ENCODE data around the gene CFAP92.

The CFAP92 gene

GRCh38 chr3:128983293-128984069 is 10.4 kb downstream of the CFAP92 start:
- DNase-seq: no peak

GRCh38 chr3:128975276-128975675 is 18.6 kb downstream of the CFAP92 start:
- DNase-seq: no peak

- DNase-seq: no peak
Observed at GRCh38 chr3:128973988-128974564, 19.8 kb downstream of the CFAP92 start.

- no peak for DNase-seq
Observed at GRCh38 chr3:128971421-128972100, 22.3 kb downstream of the CFAP92 start.

- no peak for DNase-seq
Observed at GRCh38 chr3:128970740-128971047, 23.2 kb downstream of the CFAP92 start.

DNA sequence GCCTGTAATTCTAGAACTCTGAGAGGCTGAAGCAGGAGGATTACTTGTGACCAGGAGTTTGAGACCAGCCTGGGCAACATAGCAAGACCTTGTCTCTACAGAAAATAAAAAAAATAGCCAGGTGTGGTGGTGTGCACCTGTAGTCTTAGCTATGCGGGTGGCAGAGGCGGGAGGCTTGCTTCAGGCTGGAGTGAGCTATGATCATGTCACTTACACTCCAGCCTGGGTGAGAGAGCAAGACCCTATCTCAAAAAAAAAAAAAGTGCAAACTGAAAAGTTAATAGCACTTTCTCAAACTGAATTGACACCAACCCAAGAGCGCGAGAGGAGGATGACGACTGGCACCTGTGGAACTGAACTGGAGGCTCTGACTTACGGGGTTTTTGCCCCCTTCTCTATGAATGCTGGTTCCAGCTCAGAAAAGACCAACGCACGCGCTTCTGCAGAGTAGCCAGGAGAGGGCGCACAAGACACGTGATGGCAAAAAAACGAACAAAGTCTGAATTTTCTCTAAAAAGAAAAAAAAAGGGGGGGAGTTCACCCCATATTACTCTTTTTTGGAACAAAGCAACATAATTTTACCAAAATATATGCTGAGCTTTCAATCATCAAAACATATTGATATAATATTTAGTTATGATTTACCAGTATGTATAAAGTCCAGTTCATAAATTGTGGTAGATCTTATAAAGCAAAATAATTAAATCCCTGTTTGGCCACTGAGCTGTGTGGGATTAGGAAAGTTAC is 23.7 kb downstream of the CFAP92 start:
- peak; percentile 14 to 64 (median 48) for DNase-seq

DNA sequence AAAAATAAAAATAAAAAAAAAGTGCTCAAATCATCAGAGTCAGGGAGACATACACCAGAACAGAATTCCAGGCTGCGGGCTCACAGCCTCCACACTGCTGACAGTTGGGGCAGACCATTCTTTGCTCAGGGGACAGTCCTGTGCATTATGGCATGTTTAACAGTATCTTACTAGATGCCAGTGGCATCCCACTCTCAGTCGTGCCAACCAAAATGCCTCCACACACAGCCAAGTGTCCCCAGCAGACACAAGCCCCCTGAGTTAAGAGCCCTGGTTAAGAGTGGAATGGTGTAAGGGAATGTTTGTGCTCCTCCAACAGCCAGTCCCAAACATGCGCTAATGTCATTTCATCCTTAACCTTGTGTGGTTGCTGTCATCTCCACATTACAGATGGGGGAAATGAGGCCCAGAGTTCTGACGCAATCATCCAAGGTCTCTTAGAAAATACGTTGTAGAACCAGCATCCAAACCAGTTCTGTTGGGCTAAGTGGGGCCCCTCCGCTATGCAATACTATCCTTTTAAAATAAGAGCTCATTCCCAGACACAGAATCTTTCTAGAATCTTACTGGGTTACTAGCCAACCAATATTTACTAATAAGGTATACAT is 26.0 kb downstream of the CFAP92 start:
- no peak for DNase-seq

DNA sequence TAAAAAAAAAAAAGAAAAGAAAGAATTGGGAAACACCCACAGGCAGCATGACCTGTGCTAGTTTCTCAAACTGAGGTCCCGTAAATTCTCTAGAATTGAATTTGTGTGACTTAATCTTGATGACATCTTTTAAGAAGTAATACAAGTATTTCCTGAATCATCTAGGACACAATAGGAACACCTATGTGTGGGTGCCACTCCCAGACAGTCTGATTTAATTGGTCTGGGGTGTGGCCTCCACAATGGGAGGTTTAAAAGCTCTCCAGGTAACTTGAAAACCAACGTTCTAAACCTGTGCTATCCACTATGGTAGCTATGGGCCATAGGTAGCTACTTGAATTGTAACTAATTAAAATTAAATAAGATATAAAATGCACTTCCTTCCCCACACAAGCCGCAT is 28.1 kb downstream of the CFAP92 start:
- DNase-seq: no peak

GRCh38 chr3:128965280-128965679 is 28.6 kb downstream of the CFAP92 start:
- DNase-seq: no peak

DNA sequence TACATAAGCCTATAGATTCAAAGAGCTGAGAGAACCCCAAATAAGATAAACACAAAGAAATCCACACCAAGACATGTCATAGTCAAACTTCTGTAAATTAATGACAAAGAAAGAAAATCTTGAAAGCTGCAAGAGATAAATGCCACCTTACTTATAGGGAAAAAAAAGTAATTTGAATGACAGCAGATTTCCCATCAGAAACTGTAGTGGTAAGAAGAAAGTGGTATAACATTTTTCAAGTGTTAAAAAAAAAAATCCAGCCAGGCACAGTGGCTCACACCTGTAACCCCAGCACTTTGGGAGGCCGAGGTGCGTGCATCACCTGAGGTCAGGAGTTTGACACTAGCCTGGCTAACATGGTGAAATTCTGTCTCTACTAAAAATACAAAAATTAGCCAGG is 37.4 kb downstream of the CFAP92 start:
- no peak for DNase-seq

- DNase-seq: peak in 1 of 5 donors; percentile 24
Observed at GRCh38 chr3:128950223-128950938, 43.5 kb downstream of the CFAP92 start.

GRCh38 chr3:128949158-128949557 is 44.7 kb downstream of the CFAP92 start:
- DNase-seq: no peak

- DNase-seq: no peak
Observed at GRCh38 chr3:128946411-128946810, 47.5 kb downstream of the CFAP92 start.

GRCh38 chr3:128945878-128946175 is 48.0 kb downstream of the CFAP92 start:
- DNase-seq: no peak

- DNase-seq: no peak
Observed at GRCh38 chr3:128945041-128945877, 48.6 kb downstream of the CFAP92 start.

DNA sequence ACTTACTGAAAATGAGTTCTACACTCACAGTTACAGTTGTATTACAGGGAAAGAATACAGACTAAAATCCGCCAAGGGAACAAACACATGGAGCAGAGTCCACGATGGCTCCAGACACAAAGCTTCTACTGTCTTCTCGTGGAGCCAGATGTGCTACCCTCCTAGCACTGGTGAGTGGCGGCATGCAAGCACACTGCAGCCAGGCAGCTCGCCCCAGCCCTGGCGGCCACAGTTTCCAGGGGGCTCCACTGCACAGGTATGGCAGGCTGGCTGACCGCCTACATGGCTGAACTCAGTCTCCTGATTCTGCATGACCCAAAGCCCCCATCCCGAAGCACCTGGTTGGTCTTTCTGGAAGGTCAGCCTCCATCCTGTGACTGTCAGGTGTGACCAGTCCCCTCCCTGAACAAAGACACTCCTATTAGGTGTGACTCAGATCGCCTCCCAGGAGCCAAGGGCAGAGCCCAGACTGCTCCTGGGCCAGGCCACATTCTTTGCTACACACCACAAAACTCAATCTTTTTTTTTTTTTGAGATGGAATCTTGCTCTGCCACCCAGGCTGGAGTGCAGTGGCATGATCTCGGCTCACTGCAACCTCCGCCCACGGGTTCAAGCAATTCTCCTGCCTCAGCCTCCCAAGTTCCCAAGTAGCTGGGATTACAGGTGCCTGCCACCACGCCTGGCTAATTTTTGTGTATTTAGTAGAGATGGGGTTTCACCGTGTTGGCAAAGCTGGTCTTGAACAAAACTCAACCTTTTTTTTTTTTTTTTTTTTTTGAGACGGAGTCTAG is 51.5 kb downstream of the CFAP92 start:
- no peak for DNase-seq

DNA sequence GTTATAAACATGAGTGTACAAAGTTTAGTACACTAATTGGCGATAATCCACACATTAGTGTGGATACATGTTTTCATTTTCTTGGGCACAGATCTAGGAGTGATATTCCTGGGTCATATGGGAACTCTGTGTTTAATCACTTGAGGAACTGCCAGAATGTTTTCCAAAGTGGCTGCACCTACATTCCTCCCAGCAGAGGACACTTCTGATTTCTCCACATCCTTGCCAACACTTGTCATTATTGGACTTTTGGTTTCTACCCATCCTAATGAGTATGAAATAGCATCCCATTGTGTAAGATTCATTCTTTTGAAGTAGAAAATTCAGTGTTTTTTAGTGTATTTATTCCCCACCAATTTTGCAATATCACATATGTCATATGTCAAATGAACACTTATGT is 53.6 kb downstream of the CFAP92 start:
- no peak for DNase-seq

- DNase-seq: no peak
Observed at GRCh38 chr3:128936341-128936740, 57.5 kb downstream of the CFAP92 start.

DNA sequence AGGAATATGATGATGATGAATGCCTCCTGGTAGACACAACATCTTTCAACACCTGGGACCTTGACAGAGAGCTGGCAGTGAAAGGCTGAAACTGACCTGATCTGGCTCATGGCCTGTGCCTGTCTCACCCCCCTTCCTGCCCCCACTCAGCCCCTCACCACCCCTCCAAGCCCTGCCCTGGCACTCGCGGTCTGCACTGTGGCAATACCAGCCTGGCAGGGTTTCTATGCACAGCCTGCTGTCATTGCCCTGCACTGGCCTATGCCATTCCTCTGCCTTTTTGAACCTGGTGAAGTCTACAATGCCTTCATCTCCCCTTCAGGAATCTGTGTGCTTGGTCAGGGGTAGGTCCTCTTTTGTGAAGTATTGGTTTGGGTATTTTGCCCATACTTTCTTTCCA is 58.0 kb downstream of the CFAP92 start:
- no peak for DNase-seq

GRCh38 chr3:128933922-128934253 is 60.0 kb downstream of the CFAP92 start:
- DNase-seq: no peak
